IMR-90 (cell line): ENCODE data around the gene PARP1. TPM values are rescaled to one million over a fixed set of nuclear protein-coding genes. Genes with fewer than 3 reads are reported as not detected.

Source experiments
- ATAC-seq: fragments of 200-7000 bp; cut with Tn5 transposase; 2 replicates; pipeline ENCODE4 v1.9.1; 2020; ENCODE audit warnings: low read depth, mild to moderate bottlenecking, moderate library complexity
- BruUV-seq: library from RNA; stranded (reverse); fragments of 400-500 nt; replicated peaks from 2 replicates; lab custom pipeline; 2021; lab: Mats Ljungman, UMichigan
- CTCF ChIA-PET: fragments of 300-600 bp; formaldehyde crosslinking; extraction: SDS; loops from one replicate; lab custom pipeline; 2021; ENCODE audit warnings: antibody characterized with exemption; lab: Yijun Ruan, JAX
- POLR2A ChIA-PET: fragments of 300-600 bp; sonication (Branson Sonifier 250); formaldehyde crosslinking; loops from one replicate; lab custom pipeline; 2022; ENCODE audit warnings: antibody characterized with exemption; ENCODE audit not compliant: unreplicated experiment; lab: Charles Lee
- DNase-seq: peaks from one replicate; pipeline ENCODE4 v3.0.0; 2013
- H2AFZ ChIP-seq: replicated peaks from 2 replicates; pipeline ENCODE3; 2013; ENCODE audit warnings: low read length, mild to moderate bottlenecking; ENCODE audit not compliant: poor library complexity
- H2AK5ac ChIP-seq: 2 replicates; pipeline ENCODE4 v1.6.1; 2013; ENCODE audit warnings: low read depth, low read length, inconsistent platforms
- H2AK9ac ChIP-seq: replicated peaks from 2 replicates; pipeline ENCODE3; 2013; ENCODE audit warnings: mild to moderate bottlenecking, low read depth, low read length, moderate library complexity; ENCODE audit not compliant: poor library complexity
- H2BK120ac ChIP-seq: 2 replicates; pipeline ENCODE4 v1.6.1; 2013; ENCODE audit warnings: low read depth, low read length, inconsistent platforms
- H2BK15ac ChIP-seq: 3 replicates; pipeline ENCODE4 v1.6.1; 2013; ENCODE audit warnings: low read depth, low read length, inconsistent platforms
- H2BK20ac ChIP-seq: 2 replicates; pipeline ENCODE4 v1.6.1; 2013; ENCODE audit warnings: low read depth, mild to moderate bottlenecking, inconsistent platforms, low read length, moderate library complexity
- H2BK5ac ChIP-seq: 2 replicates; pipeline ENCODE4 v1.6.1; 2013; ENCODE audit warnings: mild to moderate bottlenecking, low read depth, low read length, inconsistent platforms; ENCODE audit not compliant: poor library complexity, severe bottlenecking
- H3K14ac ChIP-seq: replicated peaks from 2 replicates; pipeline ENCODE4 v1.6.1; 2013; ENCODE audit warnings: low read depth, low read length, inconsistent platforms
- H3K18ac ChIP-seq: 2 replicates; pipeline ENCODE4 v1.6.1; 2013; ENCODE audit warnings: low read depth, low read length, control low read depth
- H3K23ac ChIP-seq: 2 replicates; pipeline ENCODE4 v1.6.1; 2013; ENCODE audit warnings: low read depth, low read length, inconsistent platforms
- H3K27ac ChIP-seq: 2 replicates; pipeline ENCODE4 v1.5.1; 2013; ENCODE audit warnings: mild to moderate bottlenecking, control low read depth, low read length; ENCODE audit not compliant: insufficient read depth
- H3K27me3 ChIP-seq: 2 replicates; pipeline ENCODE4 v1.6.1; 2013; ENCODE audit warnings: low read length; ENCODE audit not compliant: control insufficient read depth, insufficient read depth
- H3K36me3 ChIP-seq: 2 replicates; pipeline ENCODE4 v1.6.1; 2013; ENCODE audit warnings: low read length, mixed read lengths; ENCODE audit not compliant: control insufficient read depth, insufficient read depth
- H3K4ac ChIP-seq: 2 replicates; pipeline ENCODE4 v1.6.1; 2013; ENCODE audit warnings: low read depth, low read length, inconsistent platforms
- H3K4me1 ChIP-seq: 2 replicates; pipeline ENCODE4 v1.6.1; 2013; ENCODE audit warnings: low read length, mixed read lengths; ENCODE audit not compliant: control insufficient read depth, insufficient read depth
- H3K4me2 ChIP-seq: 2 replicates; pipeline ENCODE4 v1.6.1; 2013; ENCODE audit warnings: low read depth, mild to moderate bottlenecking, control low read depth, low read length, moderate library complexity
- H3K4me3 ChIP-seq: 2 replicates; pipeline ENCODE4 v1.5.1; 2013; ENCODE audit warnings: low read depth, mild to moderate bottlenecking, control low read depth, low read length, moderate library complexity; ENCODE audit not compliant: insufficient read depth
- H3K56ac ChIP-seq: 2 replicates; pipeline ENCODE4 v1.6.1; 2013; ENCODE audit warnings: low read length, inconsistent platforms; ENCODE audit not compliant: insufficient read depth; ENCODE audit errors: extremely low read depth
- H3K79me1 ChIP-seq, 2 experiments: 2 replicates each; pipeline ENCODE4 v1.6.1; 2013; ENCODE audit warnings: low read length in 2 of 2, inconsistent platforms in 1 of 2, low read depth in 1 of 2
- H3K9ac ChIP-seq: 2 replicates; pipeline ENCODE4 v1.6.1; 2013; ENCODE audit warnings: low read depth, low read length, control low read depth
- H3K9me1 ChIP-seq: 2 replicates; pipeline ENCODE4 v1.6.1; 2013; ENCODE audit warnings: low read length, inconsistent platforms; ENCODE audit not compliant: insufficient read depth
- H3K9me3 ChIP-seq: 2 replicates; pipeline ENCODE4 v1.6.1; 2013; ENCODE audit warnings: low read length; ENCODE audit not compliant: control insufficient read depth, insufficient read depth
- H4K20me1 ChIP-seq: 2 replicates; pipeline ENCODE4 v1.6.1; 2013; ENCODE audit warnings: low read length, inconsistent platforms; ENCODE audit not compliant: insufficient read depth
- H4K5ac ChIP-seq: 2 replicates; pipeline ENCODE4 v1.6.1; 2013; ENCODE audit warnings: mild to moderate bottlenecking, low read depth, low read length, control low read depth
- H4K8ac ChIP-seq, 2 experiments: 2 replicates each; pipeline ENCODE4 v1.6.1; 2013; ENCODE audit warnings: low read depth in 2 of 2, low read length in 2 of 2, control low read depth in 1 of 2, inconsistent platforms in 1 of 2
- H4K91ac ChIP-seq: 2 replicates; pipeline ENCODE4 v1.6.1; 2013; ENCODE audit warnings: low read depth, low read length, inconsistent platforms; ENCODE audit not compliant: insufficient read depth
- NFE2L2 ChIP-seq: fragments of 150-350 bp; IDR thresholded peaks from 2 replicates; pipeline ENCODE4 v1.6.1; 2016; ENCODE audit warnings: low read depth, mild to moderate bottlenecking, low read length
- RAD21 ChIP-seq: IDR thresholded peaks from 2 replicates; pipeline ENCODE4 v1.6.1; 2012; ENCODE audit warnings: low read length, improper control_type of control experiment
- RCOR1 ChIP-seq: IDR thresholded peaks from 2 replicates; pipeline ENCODE4 v1.6.1; 2012; ENCODE audit warnings: mild to moderate bottlenecking, low read length, improper control_type of control experiment; ENCODE audit not compliant: insufficient replicate concordance
- WGBS, 2 experiments: methylation state at CpG; one replicate each; pipeline versions ENCODE4 v1.1.5 to v1.1.7; 2013; ENCODE audit warnings: missing lambda C conversion rate in 2 of 2; ENCODE audit not compliant: insufficient read length in 1 of 2; ENCODE audit errors: extremely low coverage in 2 of 2; 5-methylcytosine and 5-hydroxymethylcytosine counted together
- dilution Hi-C: fragments of 300-500 bp; cut with HindIII; formaldehyde crosslinking; loops from one replicate; pipeline ENCODE4 v1.14.3; 2018; ENCODE audit warnings: low sequenced_read_pairs; ENCODE audit not compliant: unreplicated experiment
- in situ Hi-C: fragments of 300-500 bp; cut with MboI; formaldehyde crosslinking; loops from 3 replicates; pipeline ENCODE4 v1.14.3; 2019; ENCODE audit warnings: low sequenced_read_pairs, inconsistent platforms, mixed read lengths
- intact Hi-C: fragments of 100-400 bp; cut with micrococcal nuclease; formaldehyde crosslinking; loops from 2 replicates; pipeline ENCODE4 v1.10.0; 2022
- polyA plus RNA-seq, 3 experiments: library from polyadenylated mRNA; depleted of rRNA; stranded (reverse); fragments of >200 nt; gene quantifications; 2 replicates each; pipeline ENCODE4 v1.2.3, GENCODE V29; 2012; ENCODE audit warnings: low replicate concordance in 1 of 3
- total RNA-seq: library from RNA; depleted of rRNA; stranded (reverse); fragments of >200 nt; gene quantifications from 2 replicates; pipeline ENCODE4 v1.2.3, GENCODE V29; 2012

PARP1 gene
- total and polyA plus RNA-seq, 2 of the 4 experiments (the other 2 are of a cell fraction) = 86.5 to 105 TPM

DNA sequence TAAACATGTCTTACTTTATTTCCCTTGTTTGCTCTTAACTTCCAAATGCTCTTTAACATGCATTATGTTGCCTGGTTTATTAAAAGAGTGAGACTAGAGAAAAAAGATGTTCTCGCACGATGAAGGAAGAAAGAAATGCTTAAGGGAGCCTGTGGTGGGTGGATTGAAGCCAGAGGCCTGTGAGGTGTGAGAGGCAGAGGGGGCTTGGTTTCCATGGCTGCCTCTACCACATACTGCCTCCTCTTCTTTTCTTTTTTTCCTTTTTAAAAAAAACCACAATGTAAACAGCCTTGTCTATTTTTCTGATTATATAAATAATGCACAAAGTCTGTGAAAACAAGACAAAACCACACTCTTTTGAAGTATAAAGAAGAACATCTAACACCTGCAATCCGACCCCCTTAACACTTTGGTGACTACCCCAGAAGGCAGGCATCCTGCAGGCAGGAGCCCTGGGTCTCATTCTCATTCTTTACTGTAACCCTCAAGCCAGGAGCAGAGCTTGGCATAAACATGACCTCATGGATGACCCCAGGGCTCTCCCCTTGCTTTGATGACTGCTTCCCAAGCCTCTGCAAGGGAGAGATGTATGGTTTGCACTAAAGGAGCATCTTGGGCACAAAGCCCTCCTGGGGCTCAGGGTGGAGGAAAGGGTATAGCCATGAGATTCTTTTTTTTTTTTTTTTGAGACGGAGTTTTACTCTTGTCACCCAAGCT lies 10.1 kb upstream of the PARP1 start:
- H3K23ac ChIP-seq = no peak overlapping the region
- no peak overlapping the region for H3K4me2 ChIP-seq
- H2AK9ac ChIP-seq = no peak overlapping the region
- no peak overlapping the region for H3K4ac ChIP-seq
- H3K9ac ChIP-seq = no peak overlapping the region
- H4K91ac ChIP-seq = no peak overlapping the region
- H3K36me3 ChIP-seq = no peaks in the 10 kb centered on the region
- no peak overlapping the region for H3K14ac ChIP-seq
- POLR2A ChIA-PET = no interaction called here
- ATAC-seq (no peak), DNase-seq (no peak)
- no peak overlapping the region for H3K18ac ChIP-seq
- no peak overlapping the region for H2BK15ac ChIP-seq
- H3K79me1 ChIP-seq = no peaks in the 10 kb centered on the region
- no peak overlapping the region for H2BK20ac ChIP-seq
- H3K56ac ChIP-seq = no peak overlapping the region
- H2AFZ ChIP-seq = no peak overlapping the region
- no peak overlapping the region for H2BK5ac ChIP-seq
- H4K8ac ChIP-seq = no peak overlapping the region
- H4K5ac ChIP-seq = no peak overlapping the region
- no peak overlapping the region for H2BK120ac ChIP-seq
- intact Hi-C loops = no loop called here
- no peaks in the 10 kb centered on the region for H3K4me1 ChIP-seq
- in situ Hi-C loops = no loop called here
- BruUV-seq = no TSS peak
- no peaks in the 10 kb centered on the region for H4K20me1 ChIP-seq
- no peak overlapping the region for H3K27ac ChIP-seq
- H3K27me3 ChIP-seq = peaks cover 24% of the 10 kb centered on the region
- TF ChIP-seq RAD21 (no peak), RCOR1 (no peak), NFE2L2 (no peak)
- CTCF ChIA-PET = interaction anchor here (0.6 kb wide), 1 partner anchor 1067 kb away, joined by 3 read pairs; no protein-coding TSS in a partner anchor
- no peaks in the 10 kb centered on the region for H3K9me3 ChIP-seq
- WGBS, 2 experiments = no CpG with 5 or more reads among the region's 4 CpGs
- dilution Hi-C loops = no loop called here
- H3K9me1 ChIP-seq = no peaks in the 10 kb centered on the region
- no peak overlapping the region for H3K4me3 ChIP-seq
- no peak overlapping the region for H2AK5ac ChIP-seq
